GM18498 (cell line): ENCODE data around the gene UBE2L3.
"Not testable (repeated sequence)": the region's sequence is repeated elsewhere in the genome, so short reads cannot be mapped to it uniquely, and the experiment has no call there.

ENCODE experiments used
- ATAC-seq: cut with Tn5 transposase; IDR thresholded peaks from one replicate; pipeline ENCODE4 v1.9.1; 2021; ENCODE audit warnings: mild to moderate bottlenecking, moderate library complexity; ENCODE audit not compliant: unreplicated experiment

The UBE2L3 gene

GRCh38 chr22:21570398-21570797 lies 2.9 kb downstream of the UBE2L3 start:
- ATAC-seq, result no peak

- ATAC-seq, result no peak
These were observed 4.2 kb downstream of the UBE2L3 start for GRCh38 chr22:21571679-21572078.

GRCh38 chr22:21573293-21573734 lies 5.8 kb downstream of the UBE2L3 start:
- no peak for ATAC-seq

GRCh38 chr22:21573750-21574494 lies 6.4 kb downstream of the UBE2L3 start:
- ATAC-seq, result no peak

- ATAC-seq, result no peak
These were observed 11.9 kb downstream of the UBE2L3 start for GRCh38 chr22:21579474-21579851.

GRCh38 chr22:21580623-21581007 lies 13.1 kb downstream of the UBE2L3 start:
- not testable (repeated sequence) for ATAC-seq

- not testable (repeated sequence) for ATAC-seq
These were observed 13.6 kb downstream of the UBE2L3 start for GRCh38 chr22:21581009-21581713.

- no peak for ATAC-seq
These were observed 15.6 kb downstream of the UBE2L3 start for GRCh38 chr22:21582801-21583740.

- ATAC-seq, result no peak
These were observed 17.9 kb downstream of the UBE2L3 start for GRCh38 chr22:21585389-21585788.

- ATAC-seq, result peak; percentile 88
These were observed 20.5 kb downstream of the UBE2L3 start for GRCh38 chr22:21587803-21588611.

GRCh38 chr22:21589396-21589795 lies 21.9 kb downstream of the UBE2L3 start:
- ATAC-seq, result no peak

- no peak for ATAC-seq
These were observed 23.5 kb downstream of the UBE2L3 start for GRCh38 chr22:21590809-21591641.

- no peak for ATAC-seq
These were observed 24.2 kb downstream of the UBE2L3 start for GRCh38 chr22:21591695-21592094.

GRCh38 chr22:21592422-21592821 lies 24.9 kb downstream of the UBE2L3 start:
- no peak for ATAC-seq

GRCh38 chr22:21593406-21594232 lies 26.1 kb downstream of the UBE2L3 start:
- no peak for ATAC-seq

GRCh38 chr22:21594865-21595452 lies 27.4 kb downstream of the UBE2L3 start:
- no peak for ATAC-seq

GRCh38 chr22:21596356-21597135 lies 29.0 kb downstream of the UBE2L3 start:
- ATAC-seq, result not testable (repeated sequence)
